CD4-positive, alpha-beta T cell treated with Interferon alpha-2 for 1 hour (primary cell): ENCODE measurements around the gene HDAC7.

Experiments used
- DNase-seq, 2 donors: peaks; one replicate each; pipeline ENCODE4 v3.0.0-alpha.2; 2020 to 2022

HDAC7 gene

GRCh38 chr12:47819896-47820630, at the start of gene HDAC7:
Gene HDAC7 (minus strand): TSS chr12:47819903. CDS start chr12:47819785, 118 bp downstream.
- DNase-seq: peak; percentile 74 to 80

GRCh38 chr12:47868552-47869031, 48.9 kb upstream of the HDAC7 start:
- DNase-seq: peak in 1 of 2 donors; percentile 37

GRCh38 chr12:47868041-47868440, 48.3 kb upstream of the HDAC7 start:
- no peak for DNase-seq

- DNase-seq: peak in 1 of 2 donors; percentile 54
These were observed 47.8 kb upstream of the HDAC7 start for GRCh38 chr12:47867495-47867941.

GRCh38 chr12:47864646-47865235, 45.0 kb upstream of the HDAC7 start:
- no peak for DNase-seq

GRCh38 chr12:47863985-47864384, 44.3 kb upstream of the HDAC7 start:
- no peak for DNase-seq

- no peak for DNase-seq
These were observed 43.8 kb upstream of the HDAC7 start for GRCh38 chr12:47863467-47863866.

GRCh38 chr12:47862881-47863280, 43.2 kb upstream of the HDAC7 start:
- DNase-seq: no peak

GRCh38 chr12:47862167-47862750, 42.6 kb upstream of the HDAC7 start:
- no peak for DNase-seq

- DNase-seq: no peak
These were observed 41.2 kb upstream of the HDAC7 start for GRCh38 chr12:47860873-47861272.

GRCh38 chr12:47860279-47860841, 40.7 kb upstream of the HDAC7 start:
- no peak for DNase-seq

- DNase-seq: no peak
These were observed 39.0 kb upstream of the HDAC7 start for GRCh38 chr12:47858511-47859266.

- no peak for DNase-seq
These were observed 37.2 kb upstream of the HDAC7 start for GRCh38 chr12:47856721-47857575.

GRCh38 chr12:47856094-47856493, 36.4 kb upstream of the HDAC7 start:
- DNase-seq: no peak

GRCh38 chr12:47855502-47855901, 35.8 kb upstream of the HDAC7 start:
- no peak for DNase-seq

GRCh38 chr12:47854531-47854930, 34.8 kb upstream of the HDAC7 start:
- no peak for DNase-seq

- DNase-seq: no peak
These were observed 32.4 kb upstream of the HDAC7 start for GRCh38 chr12:47852096-47852571.

GRCh38 chr12:47851303-47851952, 31.7 kb upstream of the HDAC7 start:
- no peak for DNase-seq

- no peak for DNase-seq
These were observed 30.7 kb upstream of the HDAC7 start for GRCh38 chr12:47850153-47851084.

- DNase-seq: no peak
These were observed 29.6 kb upstream of the HDAC7 start for GRCh38 chr12:47849261-47849660.
